ENCODE results near the gene OR2T6.

GRCh38 chr1:248373761-248374160 lies 1.8 kb upstream of the OR2T6 start:
- no peak for TF ChIP-seq CTCF (IDR thresholded peaks at IDR 0.05)
- no peak for TF ChIP-seq TCF7L2 (IDR thresholded peaks at IDR 0.05; ENCODE audit: low read depth, low read length)
- TF ChIP-seq POLR2AphosphoS5 (IDR thresholded peaks at IDR 0.05; ENCODE audit: low read depth, low read length): no peak

All from Panc1 (cell line).